ENCODE measurements around the gene LHFPL6. TPM values are rescaled to one million over a fixed set of nuclear protein-coding genes. Genes with fewer than 3 reads are reported as not detected.

Gene LHFPL6
- total and polyA plus RNA-seq, 9 of the 15 experiments (the other 6 are each of a cell fraction or from before 2014, with no cell fraction given) = 0.18 TPM; not detected in 8

- TF ChIP-seq, protein P1, sequence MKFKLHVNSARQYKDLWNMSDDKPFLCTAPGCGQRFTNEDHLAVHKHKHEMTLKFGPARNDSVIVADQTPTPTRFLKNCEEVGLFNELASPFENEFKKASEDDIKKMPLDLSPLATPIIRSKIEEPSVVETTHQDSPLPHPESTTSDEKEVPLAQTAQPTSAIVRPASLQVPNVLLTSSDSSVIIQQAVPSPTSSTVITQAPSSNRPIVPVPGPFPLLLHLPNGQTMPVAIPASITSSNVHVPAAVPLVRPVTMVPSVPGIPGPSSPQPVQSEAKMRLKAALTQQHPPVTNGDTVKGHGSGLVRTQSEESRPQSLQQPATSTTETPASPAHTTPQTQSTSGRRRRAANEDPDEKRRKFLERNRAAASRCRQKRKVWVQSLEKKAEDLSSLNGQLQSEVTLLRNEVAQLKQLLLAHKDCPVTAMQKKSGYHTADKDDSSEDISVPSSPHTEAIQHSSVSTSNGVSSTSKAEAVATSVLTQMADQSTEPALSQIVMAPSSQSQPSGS (CRISPR knock-in tag; IDR thresholded peaks at IDR 0.05) = no peak
- TF ChIP-seq U2AF1 (optimal IDR thresholded peaks at IDR 0.05; ENCODE audit: low read depth, low read length) (no peak), ARID4B (CRISPR knock-in tag; IDR thresholded peaks at IDR 0.05) (no peak), NCOA6 (IDR thresholded peaks at IDR 0.05) (no peak)
Measured at GRCh38 chr13:39538816-39539790, 63.9 kb downstream of the LHFPL6 start (continued).
